Embryonic facial prominence (tissue), 1 donor: ENCODE data around the gene DSN1.
"Not testable (repeated sequence)": the region's sequence is repeated elsewhere in the genome, so short reads cannot be mapped to it uniquely, and the experiment has no call there.

Experiments used
- DNase-seq: peaks from one replicate; pipeline ENCODE4 v3.0.0-alpha.2; 2016; ENCODE audit errors: extremely low spot score

Gene DSN1

GRCh38 chr20:36773597-36774390 is at the start of gene DSN1:
Gene DSN1, minus strand, starts transcription at chr20:36773763. Its CDS starts 2,305 bp downstream, at chr20:36771458.
- DNase-seq: peak; percentile 87

GRCh38 chr20:36823121-36823520 is 49.6 kb upstream of the DSN1 start:
- DNase-seq: no peak

- no peak for DNase-seq
These were observed 48.4 kb upstream of the DSN1 start for GRCh38 chr20:36821964-36822437.

GRCh38 chr20:36820928-36821327 is 47.4 kb upstream of the DSN1 start:
- no peak for DNase-seq

GRCh38 chr20:36820073-36820472 is 46.5 kb upstream of the DSN1 start:
- no peak for DNase-seq

GRCh38 chr20:36819659-36820058 is 46.1 kb upstream of the DSN1 start:
- DNase-seq: no peak

- DNase-seq: no peak
These were observed 45.3 kb upstream of the DSN1 start for GRCh38 chr20:36818861-36819260.

GRCh38 chr20:36818185-36818584 is 44.6 kb upstream of the DSN1 start:
- no peak for DNase-seq

GRCh38 chr20:36817496-36817895 is 43.9 kb upstream of the DSN1 start:
- DNase-seq: no peak

GRCh38 chr20:36815454-36816091 is 42.0 kb upstream of the DSN1 start:
- no peak for DNase-seq

- no peak for DNase-seq
These were observed 39.3 kb upstream of the DSN1 start for GRCh38 chr20:36812594-36813463.

- no peak for DNase-seq
These were observed 35.0 kb upstream of the DSN1 start for GRCh38 chr20:36808317-36809257.

GRCh38 chr20:36806049-36806448 is 32.5 kb upstream of the DSN1 start:
- no peak for DNase-seq

- no peak for DNase-seq
These were observed 31.8 kb upstream of the DSN1 start for GRCh38 chr20:36805396-36805795.

GRCh38 chr20:36804425-36804824 is 30.9 kb upstream of the DSN1 start:
- no peak for DNase-seq

GRCh38 chr20:36802326-36803222 is 29.0 kb upstream of the DSN1 start:
- DNase-seq: no peak

GRCh38 chr20:36800410-36800809 is 26.8 kb upstream of the DSN1 start:
- no peak for DNase-seq

GRCh38 chr20:36799313-36799712 is 25.8 kb upstream of the DSN1 start:
- DNase-seq: not testable (repeated sequence)

GRCh38 chr20:36796875-36797274 is 23.3 kb upstream of the DSN1 start:
- DNase-seq: no peak

- DNase-seq: no peak
These were observed 22.6 kb upstream of the DSN1 start for GRCh38 chr20:36796117-36796516.
